ENCODE data around the gene ZC2HC1C. TPM values are rescaled to one million over a fixed set of nuclear protein-coding genes. Genes with fewer than 3 reads are reported as not detected.
"Not testable (repeated sequence)": the region's sequence is repeated elsewhere in the genome, so short reads cannot be mapped to it uniquely, and the experiment has no call there.

ZC2HC1C gene
- total RNA-seq, 1 experiment from 2014 or later, result 13.8 TPM

DNA sequence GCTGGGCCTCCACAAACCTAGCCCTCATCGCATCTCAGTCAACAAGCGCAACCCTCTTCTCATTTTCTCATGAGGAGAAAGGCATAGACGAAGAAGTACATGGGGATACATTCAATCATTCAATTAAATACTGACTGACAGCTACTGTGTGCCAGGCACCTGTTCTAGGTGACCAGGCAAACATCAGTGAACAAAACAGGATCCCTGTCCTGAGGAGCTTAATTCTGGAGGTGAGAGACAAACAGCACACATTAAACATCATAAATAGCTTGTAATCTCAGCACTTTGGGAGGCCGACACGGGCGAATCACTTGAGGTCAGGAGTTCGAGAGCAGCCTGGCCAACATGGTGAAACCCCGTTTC is 5.3 kb upstream of the ZC2HC1C start:
- Histone ChIP-seq H2AFZ (peak overlapping the region; percentile 89), H3K27me3 (ENCODE audit: insufficient read depth, low read depth) (no peaks in the 10 kb centered on the region), H3K9me3 (ENCODE audit: insufficient read depth, low read depth) (no peaks in the 10 kb centered on the region), H3K79me2 (ENCODE audit: low read depth) (peaks cover 53% of the 10 kb centered on the region), H4K20me1 (ENCODE audit: insufficient read depth) (no peaks in the 10 kb centered on the region), H3K4me1 (replicated peaks; ENCODE audit: insufficient read depth) (peaks cover 30% of the 10 kb centered on the region), H3F3A (ENCODE audit: insufficient read depth, low read depth) (peaks cover 46% of the 10 kb centered on the region), H3K27ac (no peak overlapping the region), H3K9me2 (ENCODE audit: insufficient read depth) (no peaks in the 10 kb centered on the region), H3K4me2 (peak overlapping the region; percentile 87), H3K36me3 (ENCODE audit: low read depth) (peaks cover 18% of the 10 kb centered on the region), H3K4me3 (peak overlapping the region; percentile 68)
- TF ChIP-seq EZH2 (IDR thresholded peaks at IDR 0.05; ENCODE audit: low read depth), result no peak
- no peak for TF ChIP-seq CTCF (conservative IDR thresholded peaks at IDR 0.05)
- ChIA-PET CTCF (interaction anchor here (0.6 to 2.4 kb wide), 4 partner anchors 45 to 455 kb away, joined by 3 to 6 read pairs (median 3); no protein-coding TSS in a partner anchor), POLR2A (ENCODE audit: unreplicated experiment) (interaction anchor here (0.5 to 1.1 kb wide), 16 partner anchors 8 to 547 kb away, joined by 3 to 8 read pairs (median 4); partner anchors contain the start of gene RPS6KL1)
- intact Hi-C loops (cut with micrococcal nuclease; ENCODE audit: unreplicated experiment), result no loop called here
- BruUV-seq (replicated peaks), result no TSS peak
- DNase-seq, result no peak

DNA sequence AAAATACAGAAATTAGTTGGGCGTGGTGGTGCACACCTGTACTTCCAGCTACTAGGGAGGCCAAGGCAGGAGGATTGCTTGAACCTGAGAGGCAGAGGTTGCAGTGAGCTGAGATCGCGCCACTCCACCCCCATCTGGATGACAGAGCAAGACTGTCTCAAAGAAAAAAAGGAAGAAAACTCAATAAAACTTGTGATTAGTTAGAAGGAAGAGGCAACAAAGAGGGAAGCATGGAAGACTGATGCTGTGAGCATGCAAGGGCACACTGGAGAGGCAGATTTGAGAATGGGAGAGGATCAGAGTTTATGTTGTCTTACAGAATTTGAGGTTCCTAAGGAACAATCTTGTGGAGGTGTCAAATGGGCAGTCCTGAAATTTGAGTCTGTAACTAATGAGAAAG is 2.8 kb upstream of the ZC2HC1C start:
- ChIA-PET POLR2A (ENCODE audit: unreplicated experiment) (no interaction called here), CTCF (no interaction called here)
- H3K36me3 ChIP-seq (ENCODE audit: low read depth), result no peaks in the 10 kb centered on the region
- H3F3A ChIP-seq (ENCODE audit: insufficient read depth, low read depth), result peaks cover 55% of the 10 kb centered on the region
- TF ChIP-seq CTCF (conservative IDR thresholded peaks at IDR 0.05) (no peak), EZH2 (IDR thresholded peaks at IDR 0.05; ENCODE audit: low read depth) (no peak)
- H3K27me3 ChIP-seq (ENCODE audit: insufficient read depth, low read depth), result no peaks in the 10 kb centered on the region
- H3K79me2 ChIP-seq (ENCODE audit: low read depth), result peaks cover 40% of the 10 kb centered on the region
- no peak overlapping the region for H3K27ac ChIP-seq
- peak overlapping the region; percentile 94; the same call in 1 of the 2 replicates for H3K4me2 ChIP-seq
- H3K9me2 ChIP-seq (ENCODE audit: insufficient read depth), result no peaks in the 10 kb centered on the region
- H3K4me1 ChIP-seq (replicated peaks; ENCODE audit: insufficient read depth), result peaks cover 42% of the 10 kb centered on the region
- intact Hi-C loops (cut with micrococcal nuclease; ENCODE audit: unreplicated experiment), result no loop called here
- H3K9me3 ChIP-seq (ENCODE audit: insufficient read depth, low read depth), result no peaks in the 10 kb centered on the region
- BruUV-seq (replicated peaks), result no TSS peak
- no peak overlapping the region for H3K4me3 ChIP-seq
- DNase-seq, result peak in 1 of 2 experiments; percentile 12
- H2AFZ ChIP-seq, result no peak overlapping the region
- H4K20me1 ChIP-seq (ENCODE audit: insufficient read depth), result no peaks in the 10 kb centered on the region

GRCh38 chr14:75067212-75067611 is 2.2 kb upstream of the ZC2HC1C start:
- no peak for DNase-seq
- Histone ChIP-seq H3K4me2 (peak overlapping the region; percentile 94), H3K27ac (peak overlapping the region; percentile 79; the same call in 1 of the 2 replicates)

DNA sequence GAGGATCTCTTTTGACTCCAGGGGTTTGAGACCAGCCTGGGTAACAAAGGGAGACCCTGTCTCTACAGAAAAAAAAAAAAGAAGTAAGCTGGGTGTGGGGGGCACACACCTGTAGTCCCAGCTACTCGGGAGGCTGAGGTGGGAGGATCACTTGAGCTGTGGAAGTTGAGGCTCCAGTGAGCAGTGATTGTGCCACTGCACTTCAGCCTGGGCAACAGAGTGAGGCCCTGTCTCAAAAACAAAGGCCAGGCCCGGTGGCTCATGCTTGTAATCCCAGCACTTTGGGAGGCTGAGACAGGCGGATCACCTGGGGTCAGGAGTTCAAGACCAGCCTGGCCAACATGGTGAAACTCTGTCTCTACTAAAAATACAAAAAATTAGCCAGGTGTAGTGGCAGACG is 1.7 kb upstream of the ZC2HC1C start:
- DNase-seq; H3K36me3 ChIP-seq (ENCODE audit: low read depth); H3K9me3 ChIP-seq (ENCODE audit: insufficient read depth, low read depth); H4K20me1 ChIP-seq (ENCODE audit: insufficient read depth); BruUV-seq (replicated peaks); H3K27me3 ChIP-seq (ENCODE audit: insufficient read depth, low read depth); H3K9me2 ChIP-seq (ENCODE audit: insufficient read depth): not testable (repeated sequence)
- Histone ChIP-seq H3K4me2 (peak overlapping the region; percentile 94), H3K4me3 (peak overlapping the region; percentile 71), H3K4me1 (replicated peaks; ENCODE audit: insufficient read depth) (peaks cover 38% of the 10 kb centered on the region), H3F3A (ENCODE audit: insufficient read depth, low read depth) (peaks cover 52% of the 10 kb centered on the region), H2AFZ (peak overlapping the region; percentile 83; the same call in 1 of the 2 replicates), H3K79me2 (ENCODE audit: low read depth) (peaks cover 30% of the 10 kb centered on the region), H3K27ac (peak overlapping the region; percentile 79)
- intact Hi-C loops (cut with micrococcal nuclease; ENCODE audit: unreplicated experiment), result loop anchor here (2.0 kb wide), 2 partner anchors 17 to 127 kb away; partner anchors contain the start of gene MLH3
- POLR2A ChIA-PET (ENCODE audit: unreplicated experiment), result interaction anchor here (0.5 to 0.7 kb wide), 6 partner anchors 19 to 574 kb away, joined by 3 to 17 read pairs (median 6); partner anchors contain the start of genes ISCA2, JDP2 and NPC2
- CTCF ChIA-PET, result interaction anchor here (0.6 to 1.1 kb wide), 2 partner anchors 122 to 915 kb away, joined by 3 to 12 read pairs; no protein-coding TSS in a partner anchor

More at GRCh38 chr14:75067212-75067611, 2.2 kb upstream of the ZC2HC1C start:
- no peaks in the 10 kb centered on the region for H3K9me2 ChIP-seq (ENCODE audit: insufficient read depth)
- H3F3A ChIP-seq (ENCODE audit: insufficient read depth, low read depth), result peaks cover 55% of the 10 kb centered on the region
- H4K20me1 ChIP-seq (ENCODE audit: insufficient read depth), result no peaks in the 10 kb centered on the region
- no peaks in the 10 kb centered on the region for H3K9me3 ChIP-seq (ENCODE audit: insufficient read depth, low read depth)
- TF ChIP-seq CTCF (conservative IDR thresholded peaks at IDR 0.05) (no peak), EZH2 (IDR thresholded peaks at IDR 0.05; ENCODE audit: low read depth) (no peak)
- BruUV-seq (replicated peaks), result no TSS peak
- H3K4me3 ChIP-seq, result no peak overlapping the region
- intact Hi-C loops (cut with micrococcal nuclease; ENCODE audit: unreplicated experiment), result no loop called here
- CTCF ChIA-PET, result interaction anchor here (0.6 kb wide), 1 partner anchor 915 kb away, joined by 12 read pairs; no protein-coding TSS in a partner anchor
- H2AFZ ChIP-seq, result no peak overlapping the region
- POLR2A ChIA-PET (ENCODE audit: unreplicated experiment), result interaction anchor here (0.7 kb wide), 1 partner anchor 574 kb away, joined by 7 read pairs; the partner anchor contains the start of genes ISCA2 and NPC2
- H3K79me2 ChIP-seq (ENCODE audit: low read depth), result peaks cover 35% of the 10 kb centered on the region
- H3K36me3 ChIP-seq (ENCODE audit: low read depth), result no peaks in the 10 kb centered on the region
- peaks cover 42% of the 10 kb centered on the region for H3K4me1 ChIP-seq (replicated peaks; ENCODE audit: insufficient read depth)
- no peaks in the 10 kb centered on the region for H3K27me3 ChIP-seq (ENCODE audit: insufficient read depth, low read depth)

All from PC-9 (cell line).